NCI-H2107 treated with DMSO at 0.1 percent for 48 hours (cell line): Measurements from ENCODE around the gene CLP1.
"Not testable (repeated sequence)": the region's sequence is repeated elsewhere in the genome, so short reads cannot be mapped to it uniquely, and the experiment has no call there.

ENCODE experiments used
- DNase-seq: peaks from one replicate; lab custom pipeline; 2025; ENCODE audit not compliant: unreplicated experiment; lab: John Stamatoyannopoulos, UW

CLP1 gene

GRCh38 chr11:57640068-57640800 lies 17.3 kb upstream of the CLP1 start:
- DNase-seq: no peak

GRCh38 chr11:57641011-57641807 lies 16.4 kb upstream of the CLP1 start:
- peak; percentile 26 for DNase-seq

GRCh38 chr11:57643802-57644201 lies 13.8 kb upstream of the CLP1 start:
- no peak for DNase-seq

GRCh38 chr11:57644748-57645688 lies 12.5 kb upstream of the CLP1 start:
- peak; percentile 35 for DNase-seq

GRCh38 chr11:57645689-57646085 lies 11.9 kb upstream of the CLP1 start:
- DNase-seq: no peak

- DNase-seq: no peak
Measured at GRCh38 chr11:57646194-57646798, 11.3 kb upstream of the CLP1 start.

GRCh38 chr11:57646799-57647303 lies 10.7 kb upstream of the CLP1 start:
- no peak for DNase-seq

GRCh38 chr11:57647372-57647771 lies 10.2 kb upstream of the CLP1 start:
- DNase-seq: no peak

- no peak for DNase-seq
Measured at GRCh38 chr11:57647960-57648800, 9.4 kb upstream of the CLP1 start.

- no peak for DNase-seq
Measured at GRCh38 chr11:57648801-57649735, 8.5 kb upstream of the CLP1 start.

- no peak for DNase-seq
Measured at GRCh38 chr11:57649826-57650738, 7.5 kb upstream of the CLP1 start, which contains the start of gene YPEL4. Gene YPEL4 (minus strand): TSS chr11:57649912. CDS start chr11:57647107, 2,805 bp downstream.

GRCh38 chr11:57650739-57651090 lies 6.8 kb upstream of the CLP1 start:
- no peak for DNase-seq

GRCh38 chr11:57651408-57651807 lies 6.2 kb upstream of the CLP1 start:
- no peak for DNase-seq

- DNase-seq: not testable (repeated sequence)
Measured at GRCh38 chr11:57652230-57652629, 5.3 kb upstream of the CLP1 start.

- no peak for DNase-seq
Measured at GRCh38 chr11:57652662-57653061, 4.9 kb upstream of the CLP1 start.

GRCh38 chr11:57653163-57653562 lies 4.4 kb upstream of the CLP1 start:
- no peak for DNase-seq

- DNase-seq: no peak
Measured at GRCh38 chr11:57656885-57657193, 723 bp upstream of the CLP1 start.

GRCh38 chr11:57658023-57658361 lies 430 bp downstream of the CLP1 start:
- DNase-seq: no peak
